ENCODE measurements around the gene UNC13B. TPM values are rescaled to one million over a fixed set of nuclear protein-coding genes. Genes with fewer than 3 reads are reported as not detected.

Gene UNC13B
- total and polyA plus RNA-seq, 2 experiments from 2014 or later: 8.7 to 52.1 TPM

GRCh38 chr9:35152926-35153325 is 8.9 kb upstream of the UNC13B start:
- H3K4me3 Mint-ChIP-seq: no peak overlapping the region
- Histone ChIP-seq H2AFZ (no peak overlapping the region), H3K4me1 (ENCODE audit: insufficient read depth) (peaks cover 22% of the 10 kb centered on the region), H3K36me3 (ENCODE audit: insufficient read depth) (no peaks in the 10 kb centered on the region), H4K20me1 (replicated peaks; ENCODE audit: insufficient read depth) (no peaks in the 10 kb centered on the region), H3K4me3 (no peak overlapping the region), H3K79me2 (replicated peaks; ENCODE audit: insufficient read depth) (no peaks in the 10 kb centered on the region), H3K9me2 (ENCODE audit: insufficient read depth) (0 out of 2 replicates have a peak, but pooled peaks cover 4% of the 10 kb centered on the region), H3K4me2 (no peak overlapping the region), H3K27me3 (ENCODE audit: insufficient read depth) (no peaks in the 10 kb centered on the region), H3K27ac (ENCODE audit: low read depth) (no peak overlapping the region), H3F3A (replicated peaks; ENCODE audit: low read depth) (no peaks in the 10 kb centered on the region)
- no peak for ATAC-seq
- H3K4me1 Mint-ChIP-seq: peaks cover 3% of the 10 kb centered on the region
- H3K36me3 Mint-ChIP-seq (ENCODE audit: low read depth): peaks cover 21% of the 10 kb centered on the region
- TF ChIP-seq JUNB (IDR thresholded peaks at IDR 0.05; ENCODE audit: unreplicated experiment) (no peak), ZNF462 (CRISPR knock-in tag; IDR thresholded peaks at IDR 0.05) (no peak), ZNF331 (CRISPR knock-in tag; IDR thresholded peaks at IDR 0.05; ENCODE audit: low read depth) (no peak), POLR2AphosphoS5 (IDR thresholded peaks at IDR 0.05; ENCODE audit: low read depth) (no peak), STAT1 (IDR thresholded peaks at IDR 0.05; ENCODE audit: unreplicated experiment) (no peak)
- no peak overlapping the region for H3K27ac Mint-ChIP-seq
- peaks cover 28% of the 10 kb centered on the region for H3K9me3 Mint-ChIP-seq
- H3K27me3 Mint-ChIP-seq (ENCODE audit: insufficient read depth, low read depth, poor library complexity): peaks cover 5% of the 10 kb centered on the region
- DNase-seq (ENCODE audit: low spot score): no peak

GRCh38 chr9:35156781-35157180 is 5.0 kb upstream of the UNC13B start:
- H3K4me2 ChIP-seq: peak overlapping the region; percentile 15
- H3K27me3 Mint-ChIP-seq (ENCODE audit: insufficient read depth, low read depth, poor library complexity): peaks cover 6% of the 10 kb centered on the region
- TF ChIP-seq POLR2AphosphoS5 (IDR thresholded peaks at IDR 0.05; ENCODE audit: low read depth): no peak
- no peak for TF ChIP-seq ZNF462 (CRISPR knock-in tag; IDR thresholded peaks at IDR 0.05)
- no peak for TF ChIP-seq EZH2phosphoT487 (IDR thresholded peaks at IDR 0.05; ENCODE audit: unreplicated experiment)
- no peak for TF ChIP-seq ZNF114 (CRISPR knock-in tag; IDR thresholded peaks at IDR 0.05)

More at GRCh38 chr9:35156781-35157180, 5.0 kb upstream of the UNC13B start:
- Mint-ChIP-seq H3K4me3 (no peak overlapping the region; the same call in 2 of the 3 replicates), H3K36me3 (ENCODE audit: low read depth) (no peaks in the 10 kb centered on the region; the same call in 2 of the 3 replicates), H3K27ac (peak overlapping the region; percentile 79), H3K9me3 (peaks cover 3% of the 10 kb centered on the region; the same call in 2 of the 3 replicates), H3K4me1 (peaks cover 19% of the 10 kb centered on the region)
- H3K36me3 ChIP-seq (ENCODE audit: insufficient read depth): no peaks in the 10 kb centered on the region
- peak overlapping the region; percentile 70 for H3K27ac ChIP-seq (ENCODE audit: low read depth)
- no peak for DNase-seq (ENCODE audit: low spot score)
- H3K4me3 ChIP-seq: no peak overlapping the region
- H3K9me2 ChIP-seq (ENCODE audit: insufficient read depth): 0 out of 2 replicates have a peak, but pooled peaks cover 4% of the 10 kb centered on the region
- ATAC-seq: no peak
- no peaks in the 10 kb centered on the region for H3K79me2 ChIP-seq (replicated peaks; ENCODE audit: insufficient read depth)
- no peaks in the 10 kb centered on the region for H3K27me3 ChIP-seq (ENCODE audit: insufficient read depth)
- H2AFZ ChIP-seq: no peak overlapping the region
- peaks cover 31% of the 10 kb centered on the region for H3K4me1 ChIP-seq (ENCODE audit: insufficient read depth)
- H3F3A ChIP-seq (replicated peaks; ENCODE audit: low read depth): no peaks in the 10 kb centered on the region
- H4K20me1 ChIP-seq (replicated peaks; ENCODE audit: insufficient read depth): no peaks in the 10 kb centered on the region
